ENCODE measurements around the gene FFAR4.

FFAR4 gene

GRCh38 chr10:93601146-93601773, 34.8 kb downstream of the FFAR4 start, which contains the start of gene RBP4:
RBP4 (minus strand) TSS chr10:93601235; CDS start chr10:93601028, 207 bp downstream.
- no peak within 1 kb of the TSS; the same call in 1 of the 2 replicates for H3K27ac ChIP-seq
- TF ChIP-seq CTCF (conservative IDR thresholded peaks at IDR 0.05): no peak

- no peak overlapping the region for H3K27ac ChIP-seq
- TF ChIP-seq CTCF (conservative IDR thresholded peaks at IDR 0.05): no peak
Observed at GRCh38 chr10:93601774-93602162, 35.3 kb downstream of the FFAR4 start.

DNA sequence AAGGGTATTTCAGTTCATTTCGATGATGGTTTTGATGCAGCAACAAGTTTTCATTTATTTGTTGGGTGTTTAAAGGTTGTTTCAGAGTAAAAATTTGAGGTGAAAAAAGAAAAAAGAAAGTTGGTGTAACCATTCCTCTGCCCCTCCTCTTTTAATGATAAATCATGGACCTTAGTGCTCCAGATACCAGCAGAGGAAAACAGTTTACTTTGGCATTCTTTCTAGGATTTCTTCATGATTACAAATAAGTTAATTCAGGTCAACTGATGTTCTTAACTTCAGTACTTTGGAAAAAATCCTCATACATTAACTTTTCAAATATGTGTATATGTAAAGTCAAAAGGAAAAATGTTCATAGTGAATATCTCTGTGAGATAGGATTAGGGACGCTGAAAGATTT, 36.6 kb downstream of the FFAR4 start:
- H3K27ac ChIP-seq: no peak overlapping the region
- TF ChIP-seq CTCF (conservative IDR thresholded peaks at IDR 0.05): no peak

DNA sequence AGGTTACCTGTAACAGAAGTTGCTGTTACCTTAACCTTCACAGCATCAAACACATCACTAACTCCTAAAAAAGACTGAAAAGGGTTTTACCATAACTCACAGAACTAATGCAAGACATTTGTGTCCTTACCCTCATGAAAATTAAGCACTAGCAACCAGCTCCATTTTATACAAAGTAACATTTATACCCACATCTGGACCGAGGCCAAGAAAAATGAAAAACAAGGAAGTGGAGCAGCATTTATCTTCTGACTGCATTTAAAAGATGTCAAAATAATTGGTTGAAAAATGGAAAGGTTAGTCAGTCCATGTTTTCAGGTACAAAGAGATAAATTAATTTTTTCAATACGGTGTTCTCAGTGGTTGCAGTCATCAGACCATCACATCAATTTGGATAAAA, 37.7 kb downstream of the FFAR4 start:
- no peak for TF ChIP-seq CTCF (conservative IDR thresholded peaks at IDR 0.05)
- H3K27ac ChIP-seq: no peak overlapping the region

DNA sequence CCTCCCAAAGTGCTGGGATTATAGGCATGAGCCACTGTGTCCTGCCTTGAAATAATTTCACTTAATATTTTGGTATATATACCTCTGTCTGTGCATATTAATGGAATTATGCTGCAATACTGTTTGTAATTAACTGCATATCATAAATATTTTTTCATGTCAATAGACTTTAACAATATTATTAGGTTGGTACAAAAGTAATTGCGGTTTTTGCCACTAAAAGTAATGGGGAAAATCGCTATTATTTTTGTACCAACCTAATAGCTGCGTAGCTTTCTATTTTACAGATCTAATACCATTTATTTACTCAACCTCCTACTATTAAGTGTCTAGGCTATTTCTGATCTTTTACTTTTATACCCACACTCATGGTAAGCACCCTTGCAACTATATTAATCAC, 42.0 kb downstream of the FFAR4 start:
- no peak for TF ChIP-seq CTCF (conservative IDR thresholded peaks at IDR 0.05)
- no peak overlapping the region for H3K27ac ChIP-seq

DNA sequence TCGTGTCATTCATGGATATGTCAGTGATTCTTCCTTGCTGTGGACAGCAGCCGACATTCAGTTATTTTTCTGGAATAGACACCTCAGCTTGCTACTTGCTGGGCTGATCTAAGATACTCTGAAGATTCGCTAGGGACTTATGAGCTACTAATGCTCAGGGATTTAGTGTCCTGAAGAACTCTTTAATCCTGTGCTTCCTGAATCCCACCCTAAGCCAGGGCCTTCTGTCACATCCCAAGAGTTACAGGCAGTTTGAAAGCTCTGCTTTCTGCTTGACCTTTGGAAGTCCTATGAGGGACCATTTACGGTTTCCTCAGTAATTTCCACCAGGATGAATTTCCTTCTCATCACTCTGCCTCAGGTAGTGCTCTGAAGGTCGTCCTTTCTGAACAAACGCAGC, 45.8 kb downstream of the FFAR4 start, which contains the start of gene PDE6C:
Gene PDE6C (plus strand): TSS at position 227 of the 400 bp plus-strand sequence. CDS start 189 bp downstream, outside the sequence.
- H3K27ac ChIP-seq: no peak within 1 kb of the TSS
- TF ChIP-seq CTCF (conservative IDR thresholded peaks at IDR 0.05): no peak

GRCh38 chr10:93613126-93613525, 46.7 kb downstream of the FFAR4 start:
- TF ChIP-seq CTCF (conservative IDR thresholded peaks at IDR 0.05): no peak
- H3K27ac ChIP-seq: no peak overlapping the region

All from VCaP (cell line).